Parathyroid adenoma (tissue), 2 donors: ENCODE data around the gene KCNJ1.

ENCODE experiments used
- H2AFZ ChIP-seq: fragments of 300-600 bp; sonication (generic); one replicate; pipeline ENCODE4 v1.7.0; 2017; ENCODE audit warnings: antibody characterized with exemption, mild to moderate bottlenecking
- H3K27ac ChIP-seq: fragments of 300-600 bp; sonication (generic); one replicate; pipeline ENCODE4 v1.7.0; 2017
- H3K27me3 ChIP-seq: fragments of 300-600 bp; sonication (generic); one replicate; pipeline ENCODE4 v1.7.0; 2017; ENCODE audit warnings: low read length; ENCODE audit not compliant: control insufficient read depth, insufficient read depth
- H3K36me3 ChIP-seq: fragments of 300-600 bp; sonication (generic); one replicate; pipeline ENCODE4 v1.7.0; 2017; ENCODE audit warnings: low read length; ENCODE audit not compliant: control insufficient read depth, insufficient read depth
- H3K4me1 ChIP-seq: fragments of 300-600 bp; sonication (generic); one replicate; pipeline ENCODE4 v1.7.0; 2017; ENCODE audit warnings: control low read depth
- H3K4me2 ChIP-seq: fragments of 300-600 bp; sonication (generic); one replicate; pipeline ENCODE4 v1.7.0; 2017; ENCODE audit warnings: low read length
- H3K4me3 ChIP-seq: fragments of 300-600 bp; sonication (generic); one replicate; pipeline ENCODE4 v1.7.0; 2017; ENCODE audit warnings: low read depth, low read length
- H3K79me2 ChIP-seq: fragments of 300-600 bp; sonication (generic); one replicate; pipeline ENCODE4 v1.7.0; 2017; ENCODE audit warnings: control low read depth
- H3K9ac ChIP-seq: fragments of 300-600 bp; sonication (generic); one replicate; pipeline ENCODE4 v1.7.0; 2017; ENCODE audit warnings: mild to moderate bottlenecking
- H3K9me3 ChIP-seq: fragments of 300-600 bp; sonication (generic); one replicate; pipeline ENCODE4 v1.7.0; 2017; ENCODE audit warnings: low read length; ENCODE audit not compliant: control insufficient read depth
- CTCF ChIP-seq: fragments of 300-600 bp; sonication (generic); IDR thresholded peaks from one replicate; pipeline ENCODE4 v1.7.0; 2017; ENCODE audit warnings: antibody characterized with exemption, mild to moderate bottlenecking
- donor health status: primary hyperparathyroidism.

The KCNJ1 gene

DNA sequence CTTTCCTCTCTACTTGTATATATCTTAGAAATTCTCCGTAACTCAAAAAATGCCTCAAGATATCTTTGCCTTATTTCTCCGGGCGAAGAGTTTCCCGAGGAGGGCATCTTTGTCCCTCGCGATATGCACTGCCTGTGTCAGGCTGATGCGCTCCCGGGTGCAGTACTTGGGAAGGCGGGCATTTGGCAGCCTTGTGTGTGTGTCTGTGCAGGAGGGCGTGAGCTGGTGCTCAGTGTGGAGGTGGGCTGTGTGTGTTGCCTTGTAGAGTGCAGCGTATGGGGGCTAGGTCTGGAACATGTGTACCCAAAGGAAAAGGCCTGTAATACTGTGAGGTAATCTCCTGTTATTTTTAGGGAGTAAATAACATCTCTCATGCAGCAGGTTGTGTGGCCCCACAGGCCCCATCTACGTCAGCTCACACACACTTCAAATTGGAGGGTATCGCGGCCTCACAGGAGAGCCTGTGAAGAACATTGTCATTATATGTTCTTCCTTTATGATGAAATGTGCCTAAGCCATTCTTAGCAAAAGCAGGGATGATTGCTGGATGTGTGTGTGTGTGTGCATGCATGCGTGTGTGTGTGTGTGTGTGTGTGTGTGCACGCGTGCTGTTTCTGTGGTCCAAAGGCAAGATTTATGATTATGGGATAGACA lies 77.5 kb downstream of the KCNJ1 start:
- H3K4me1 ChIP-seq: no peaks in the 10 kb centered on the region
- H3K4me2 ChIP-seq: no peak overlapping the region
- no peaks in the 10 kb centered on the region for H3K79me2 ChIP-seq
- no peak overlapping the region for H3K9ac ChIP-seq
- H3K27me3 ChIP-seq: no peaks in the 10 kb centered on the region
- no peak overlapping the region for H3K4me3 ChIP-seq
- H3K9me3 ChIP-seq: no peaks in the 10 kb centered on the region
- no peak overlapping the region for H3K27ac ChIP-seq
- no peak overlapping the region for H2AFZ ChIP-seq
- H3K36me3 ChIP-seq: no peaks in the 10 kb centered on the region
- TF ChIP-seq CTCF: no peak
